Measurements from ENCODE around the gene PODXL2. TPM values are rescaled to one million over a fixed set of nuclear protein-coding genes. Genes with fewer than 3 reads are reported as not detected.

PODXL2 gene
- total RNA-seq, 2 donors from 2014 or later = 8.3 to 14.2 TPM

- no peak for DNase-seq
- H3K4me1 ChIP-seq = no peaks in the 10 kb centered on the region
- ATAC-seq = no peak
- no peak overlapping the region for H3K4me3 ChIP-seq
- no peaks in the 10 kb centered on the region for H3K36me3 ChIP-seq (replicated peaks in 1 of 2; ENCODE audit: insufficient read depth in 1 of 2, low read depth in 2 of 2)
- intact Hi-C loops (cut with DNase I) = no loop called here
- H3K9me3 ChIP-seq = no peaks in the 10 kb centered on the region
- TF ChIP-seq CTCF (IDR thresholded peaks at IDR 0.05) (no peak), POLR2A (IDR thresholded peaks at IDR 0.05) (no peak)
- 76% methylated on average over 3 of the region's 3 CpGs for WGBS, 2 donors
- no peak overlapping the region for H3K27ac ChIP-seq
- H3K27me3 ChIP-seq = no peaks in the 10 kb centered on the region
These were observed 8.6 kb downstream of the PODXL2 start for GRCh38 chr3:127637546-127637945.

GRCh38 chr3:127637971-127638370, 9.0 kb downstream of the PODXL2 start:
- H3K9me3 ChIP-seq = no peaks in the 10 kb centered on the region
- no peaks in the 10 kb centered on the region for H3K36me3 ChIP-seq (replicated peaks in 1 of 2; ENCODE audit: insufficient read depth in 1 of 2, low read depth in 2 of 2)
- H3K4me1 ChIP-seq = no peaks in the 10 kb centered on the region
- intact Hi-C loops (cut with DNase I) = no loop called here
- no peak for TF ChIP-seq POLR2A (IDR thresholded peaks at IDR 0.05)
- TF ChIP-seq CTCF (IDR thresholded peaks at IDR 0.05) = no peak
- H3K27me3 ChIP-seq = no peaks in the 10 kb centered on the region
- no peak for DNase-seq
- H3K4me3 ChIP-seq = no peak overlapping the region
- H3K27ac ChIP-seq = no peak overlapping the region
- ATAC-seq = no peak

GRCh38 chr3:127639173-127640041, 10.4 kb downstream of the PODXL2 start:
- Histone ChIP-seq H3K27ac (no peak overlapping the region), H3K27me3 (no peaks in the 10 kb centered on the region), H3K4me1 (no peaks in the 10 kb centered on the region), H3K4me3 (no peak overlapping the region), H3K36me3 (replicated peaks in 1 of 2; ENCODE audit: insufficient read depth in 1 of 2, low read depth in 2 of 2) (no peaks in the 10 kb centered on the region), H3K9me3 (no peaks in the 10 kb centered on the region)
- ATAC-seq (no peak), DNase-seq (no peak)
- TF ChIP-seq CTCF (IDR thresholded peaks at IDR 0.05) = no peak
- no peak for TF ChIP-seq POLR2A (IDR thresholded peaks at IDR 0.05)
- WGBS, 2 donors = 81 to 88% methylated on average over 5 of the region's 5 CpGs
- intact Hi-C loops (cut with DNase I) = no loop called here

- TF ChIP-seq POLR2A (IDR thresholded peaks at IDR 0.05) = no peak
- TF ChIP-seq CTCF (IDR thresholded peaks at IDR 0.05) = no peak
- Histone ChIP-seq H3K27me3 (no peaks in the 10 kb centered on the region), H3K4me3 (no peak overlapping the region), H3K4me1 (no peaks in the 10 kb centered on the region), H3K27ac (no peak overlapping the region), H3K9me3 (no peaks in the 10 kb centered on the region), H3K36me3 (replicated peaks in 1 of 2; ENCODE audit: insufficient read depth in 1 of 2, low read depth in 2 of 2) (no peaks in the 10 kb centered on the region)
- DNase-seq (no peak), ATAC-seq (no peak)
- 93 to 97% methylated on average over 3 of the region's 3 CpGs for WGBS, 2 donors
- intact Hi-C loops (cut with DNase I) = no loop called here
These were observed 11.0 kb downstream of the PODXL2 start for GRCh38 chr3:127640042-127640355.
